Tibial artery (tissue), 4 donors: Measurements from ENCODE around the gene SAMD4B.
A peak's percentile ranks its signal among the peaks of the same experiment; 100 is the strongest.

Experiments
- DNase-seq, 2 donors: peaks; one replicate each; pipeline ENCODE4 v3.0.0-alpha.2; 2019
- H3K27ac ChIP-seq, 2 donors: fragments of 200-600 bp; sonication (generic) in 1 of 2; 1 replicate in 1 of 2; 2 replicates in 1 of 2; pipeline ENCODE4 v1.5.1; 2018 to 2019; ENCODE audit warnings: mild to moderate bottlenecking in 1 of 2
- H3K27me3 ChIP-seq, 2 donors: fragments of 200-600 bp; sonication (generic) in 1 of 2; one replicate each; pipeline versions ENCODE4 v1.5.1 to v1.6.0; 2016 to 2019
- H3K36me3 ChIP-seq, 3 donors: fragments of 200-600 bp; sonication (generic) in 2 of 3; one replicate each; pipeline ENCODE4 v1.5.1; 2016 to 2019; ENCODE audit warnings: mild to moderate bottlenecking in 2 of 3
- H3K4me1 ChIP-seq, 4 donors: fragments of 200-600 bp; sonication (generic) in 2 of 4; 1 replicate in 3 of 4; 2 replicates in 1 of 4; pipeline ENCODE4 v1.5.1; 2016 to 2019
- H3K4me3 ChIP-seq, 2 donors: fragments of 200-600 bp; sonication (generic) in 1 of 2; 1 replicate in 1 of 2; 2 replicates in 1 of 2; pipeline ENCODE4 v1.5.1; 2018 to 2019; ENCODE audit warnings: mild to moderate bottlenecking in 2 of 2
- H3K9me3 ChIP-seq, 3 donors: fragments of 200-600 bp; sonication (generic) in 1 of 3; one replicate each; pipeline ENCODE4 v1.5.1; 2016 to 2019
- intact Hi-C: fragments of 100-400 bp; cut with DNase I; formaldehyde crosslinking; loops from one replicate; pipeline ENCODE4 v1.15.0; 2023; ENCODE audit warnings: low total_unique reads
- TF ChIP-seq, protein P1 (sequence below), 2 experiments: fragments of 200-600 bp in 1 of 2; fragments of 450-650 bp in 1 of 2; IDR thresholded peaks; one replicate each; pipeline ENCODE4 v1.5.1; 2017 to 2019; ENCODE audit warnings: antibody characterized with exemption in 2 of 2, mild to moderate bottlenecking in 1 of 2, moderate library complexity in 1 of 2

The SAMD4B gene

GRCh38 chr19:39341719-39342604, at the start of gene SAMD4B:
Gene SAMD4B (plus strand): TSS chr19:39342421. CDS start chr19:39356894, 14,473 bp downstream.
- Histone ChIP-seq H3K27me3 (no peaks in the 10 kb centered on the region), H3K36me3 (no peaks in the 10 kb centered on the region), H3K27ac (peak within 1 kb of the TSS; percentile 85 to 91), H3K4me1 (peaks cover 0 to 50% (median 43%) of the 10 kb centered on the region in 4 donors), H3K9me3 (no peaks in the 10 kb centered on the region), H3K4me3 (peak within 1 kb of the TSS; percentile 81 to 96)
- intact Hi-C loops: loop anchor here (5.0 kb wide), 1 partner anchor 215 kb away; the partner anchor contains the start of gene PAK4
- TF ChIP-seq, protein P1, sequence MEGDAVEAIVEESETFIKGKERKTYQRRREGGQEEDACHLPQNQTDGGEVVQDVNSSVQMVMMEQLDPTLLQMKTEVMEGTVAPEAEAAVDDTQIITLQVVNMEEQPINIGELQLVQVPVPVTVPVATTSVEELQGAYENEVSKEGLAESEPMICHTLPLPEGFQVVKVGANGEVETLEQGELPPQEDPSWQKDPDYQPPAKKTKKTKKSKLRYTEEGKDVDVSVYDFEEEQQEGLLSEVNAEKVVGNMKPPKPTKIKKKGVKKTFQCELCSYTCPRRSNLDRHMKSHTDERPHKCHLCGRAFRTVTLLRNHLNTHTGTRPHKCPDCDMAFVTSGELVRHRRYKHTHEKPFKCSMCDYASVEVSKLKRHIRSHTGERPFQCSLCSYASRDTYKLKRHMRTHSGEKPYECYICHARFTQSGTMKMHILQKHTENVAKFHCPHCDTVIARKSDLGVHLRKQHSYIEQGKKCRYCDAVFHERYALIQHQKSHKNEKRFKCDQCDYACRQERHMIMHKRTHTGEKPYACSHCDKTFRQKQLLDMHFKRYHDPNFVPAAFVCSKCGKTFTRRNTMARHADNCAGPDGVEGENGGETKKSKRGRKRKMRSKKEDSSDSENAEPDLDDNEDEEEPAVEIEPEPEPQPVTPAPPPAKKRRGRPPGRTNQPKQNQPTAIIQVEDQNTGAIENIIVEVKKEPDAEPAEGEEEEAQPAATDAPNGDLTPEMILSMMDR (IDR thresholded peaks at IDR 0.05): peak; percentile 79 to 91
- DNase-seq: peak; percentile 97 to 99

GRCh38 chr19:39293394-39293793, 48.8 kb upstream of the SAMD4B start:
- intact Hi-C loops: no loop called here
- Histone ChIP-seq H3K4me3 (no peak overlapping the region), H3K36me3 (no peaks in the 10 kb centered on the region), H3K4me1 (no peaks in the 10 kb centered on the region), H3K27ac (no peak overlapping the region), H3K9me3 (peaks cover 0 to 5% (median under 1%) of the 10 kb centered on the region in 3 donors), H3K27me3 (peaks cover 0 to 30% of the 10 kb centered on the region in 2 donors)
- peak in 1 of 2 donors; percentile 15 for DNase-seq
- TF ChIP-seq, protein P1 (IDR thresholded peaks at IDR 0.05): no peak

DNA sequence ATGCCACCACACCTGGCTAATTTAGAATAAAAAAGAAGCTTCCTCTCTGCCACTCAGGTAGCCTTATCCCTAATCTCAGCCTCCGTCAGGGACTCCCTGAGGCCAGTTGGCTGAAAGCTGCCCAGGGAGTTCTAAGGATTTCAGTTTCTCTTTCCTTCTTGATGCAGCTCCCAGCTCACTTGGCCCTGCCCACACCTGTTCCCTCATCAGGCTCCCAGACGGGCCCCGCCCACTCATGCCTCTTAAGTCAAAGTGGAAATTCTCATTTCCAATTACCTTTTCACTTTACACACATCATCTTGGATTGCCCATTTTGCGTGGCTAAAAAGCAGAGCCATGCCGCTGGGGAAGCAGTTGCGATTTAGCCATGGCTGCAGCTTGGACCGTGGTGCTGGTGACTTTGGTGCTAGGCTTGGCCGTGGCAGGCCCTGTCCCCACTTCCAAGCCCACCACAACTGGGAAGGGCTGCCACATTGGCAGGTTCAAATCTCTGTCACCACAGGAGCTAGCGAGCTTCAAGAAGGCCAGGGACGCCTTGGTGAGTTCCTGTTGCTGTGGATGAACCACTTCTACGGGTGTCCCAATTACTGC, 46.1 kb upstream of the SAMD4B start, which contains the start of gene IFNL1:
IFNL1 (plus strand) TSS at position 353 of the 591 bp plus-strand sequence; CDS start at position 368, 15 bp downstream.
- TF ChIP-seq, protein P1 (IDR thresholded peaks at IDR 0.05): no peak
- intact Hi-C loops: no loop called here
- Histone ChIP-seq H3K4me3 (no peak within 1 kb of the TSS), H3K9me3 (no peaks in the 10 kb centered on the region), H3K27me3 (peaks cover 0 to 35% of the 10 kb centered on the region in 2 donors), H3K4me1 (no peaks in the 10 kb centered on the region), H3K36me3 (no peaks in the 10 kb centered on the region), H3K27ac (no peak within 1 kb of the TSS)
- peak in 1 of 2 donors; percentile 25 for DNase-seq

GRCh38 chr19:39296906-39297305, 45.3 kb upstream of the SAMD4B start:
- no peaks in the 10 kb centered on the region for H3K36me3 ChIP-seq
- no peaks in the 10 kb centered on the region for H3K4me1 ChIP-seq
- H3K4me3 ChIP-seq: no peak overlapping the region
- DNase-seq: peak in 1 of 2 donors; percentile 15
- no peak overlapping the region for H3K27ac ChIP-seq
- peaks cover 0 to 35% of the 10 kb centered on the region in 2 donors for H3K27me3 ChIP-seq
- intact Hi-C loops: no loop called here
- TF ChIP-seq, protein P1 (IDR thresholded peaks at IDR 0.05): no peak
- no peaks in the 10 kb centered on the region for H3K9me3 ChIP-seq

DNA sequence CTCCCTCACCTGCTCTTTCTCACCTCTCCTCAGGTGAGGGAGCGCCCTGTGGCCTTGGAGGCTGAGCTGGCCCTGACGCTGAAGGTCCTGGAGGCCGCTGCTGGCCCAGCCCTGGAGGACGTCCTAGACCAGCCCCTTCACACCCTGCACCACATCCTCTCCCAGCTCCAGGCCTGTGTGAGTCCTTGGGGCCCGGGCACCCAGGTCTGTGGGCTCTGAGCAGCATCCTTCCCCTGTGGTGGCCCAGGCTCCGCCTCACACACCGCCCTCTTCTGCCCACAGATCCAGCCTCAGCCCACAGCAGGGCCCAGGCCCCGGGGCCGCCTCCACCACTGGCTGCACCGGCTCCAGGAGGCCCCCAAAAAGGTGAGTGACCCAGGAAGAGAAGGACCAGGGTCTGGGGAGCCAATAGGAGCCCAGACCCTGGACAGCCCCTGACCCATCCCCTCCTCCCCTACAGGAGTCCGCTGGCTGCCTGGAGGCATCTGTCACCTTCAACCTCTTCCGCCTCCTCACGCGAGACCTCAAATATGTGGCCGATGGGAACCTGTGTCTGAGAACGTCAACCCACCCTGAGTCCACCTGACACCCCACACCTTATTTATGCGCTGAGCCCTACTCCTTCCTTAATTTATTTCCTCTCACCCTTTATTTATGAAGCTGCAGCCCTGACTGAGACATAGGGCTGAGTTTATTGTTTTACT, 44.1 kb upstream of the SAMD4B start:
- TF ChIP-seq, protein P1 (IDR thresholded peaks at IDR 0.05): no peak
- H3K4me3 ChIP-seq: no peak overlapping the region
- DNase-seq: peak in 1 of 2 donors; percentile 45
- no peak overlapping the region for H3K27ac ChIP-seq
- H3K36me3 ChIP-seq: no peaks in the 10 kb centered on the region
- intact Hi-C loops: no loop called here
- no peaks in the 10 kb centered on the region for H3K4me1 ChIP-seq
- peaks cover 0 to 27% of the 10 kb centered on the region in 2 donors for H3K27me3 ChIP-seq
- H3K9me3 ChIP-seq: no peaks in the 10 kb centered on the region
